GM18520 (cell line): ENCODE data around the gene BCL10.
"Not testable (repeated sequence)": the region's sequence is repeated elsewhere in the genome, so short reads cannot be mapped to it uniquely, and the experiment has no call there.

Source experiments
- ATAC-seq: cut with Tn5 transposase; IDR thresholded peaks from one replicate; pipeline ENCODE4 v1.9.1; 2021; ENCODE audit not compliant: unreplicated experiment

BCL10 gene

GRCh38 chr1:85268801-85269585 lies 7.4 kb downstream of the BCL10 start:
- no peak for ATAC-seq

GRCh38 chr1:85267313-85267712 lies 9.1 kb downstream of the BCL10 start:
- no peak for ATAC-seq

GRCh38 chr1:85264150-85264549 lies 12.3 kb downstream of the BCL10 start:
- no peak for ATAC-seq

- no peak for ATAC-seq
Observed at GRCh38 chr1:85262985-85263384, 13.4 kb downstream of the BCL10 start.

DNA sequence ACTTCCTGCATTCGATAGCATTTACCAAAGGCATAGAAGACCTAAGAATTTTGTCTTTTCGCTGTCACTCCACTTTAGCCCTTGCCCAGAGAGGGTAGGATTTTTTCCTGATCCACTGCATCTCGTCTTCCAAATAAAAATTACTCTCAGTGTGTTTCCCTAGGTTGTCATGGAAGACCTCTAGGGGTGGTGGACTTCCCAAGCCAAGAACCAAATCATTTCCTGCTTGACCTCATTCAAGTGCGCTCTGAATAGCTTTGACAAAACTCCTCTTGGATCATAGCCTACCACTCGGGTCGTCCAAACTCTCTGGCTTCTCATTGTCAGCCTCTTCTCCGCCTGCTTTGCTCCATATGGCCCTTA lies 16.5 kb downstream of the BCL10 start:
- no peak for ATAC-seq

GRCh38 chr1:85259118-85259911 lies 17.1 kb downstream of the BCL10 start, which contains the start of gene C1orf52:
C1orf52 (minus strand) TSS chr1:85259662; CDS start chr1:85259633, 29 bp downstream.
- peak; percentile 94 for ATAC-seq

DNA sequence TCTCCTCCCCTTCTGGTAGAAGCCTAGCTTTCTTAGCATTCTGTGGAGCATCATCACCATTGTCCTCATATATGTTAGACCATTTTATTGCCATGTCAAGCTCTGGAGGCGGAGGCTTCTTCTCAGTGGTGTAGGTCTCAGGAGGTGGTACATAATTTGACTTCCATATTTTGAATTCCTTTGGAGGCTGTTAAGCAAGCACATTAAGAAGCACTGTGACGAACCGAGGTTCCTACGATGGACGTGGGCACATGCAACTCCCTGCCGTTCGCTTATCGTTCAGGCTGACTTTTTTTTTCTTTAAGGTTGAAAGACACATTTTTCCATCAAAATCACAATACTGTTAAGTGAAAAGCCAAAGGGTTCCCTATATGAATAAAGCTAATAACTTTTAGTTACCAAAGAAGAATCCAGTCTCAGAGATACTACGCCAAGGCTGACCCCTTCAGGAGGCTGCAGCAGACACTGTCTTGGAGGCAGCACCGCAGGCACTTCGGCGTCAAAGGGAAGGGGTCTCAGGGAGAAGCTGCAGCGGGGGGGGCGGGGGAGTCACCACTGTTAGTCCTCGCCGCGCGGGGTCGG lies 17.8 kb downstream of the BCL10 start:
- no peak for ATAC-seq

GRCh38 chr1:85249042-85249441 lies 27.4 kb downstream of the BCL10 start:
- not testable (repeated sequence) for ATAC-seq

GRCh38 chr1:85245891-85246290 lies 30.5 kb downstream of the BCL10 start:
- no peak for ATAC-seq

GRCh38 chr1:85245456-85245855 lies 31.0 kb downstream of the BCL10 start:
- no peak for ATAC-seq

- no peak for ATAC-seq
Observed at GRCh38 chr1:85244271-85245061, 32.0 kb downstream of the BCL10 start.

DNA sequence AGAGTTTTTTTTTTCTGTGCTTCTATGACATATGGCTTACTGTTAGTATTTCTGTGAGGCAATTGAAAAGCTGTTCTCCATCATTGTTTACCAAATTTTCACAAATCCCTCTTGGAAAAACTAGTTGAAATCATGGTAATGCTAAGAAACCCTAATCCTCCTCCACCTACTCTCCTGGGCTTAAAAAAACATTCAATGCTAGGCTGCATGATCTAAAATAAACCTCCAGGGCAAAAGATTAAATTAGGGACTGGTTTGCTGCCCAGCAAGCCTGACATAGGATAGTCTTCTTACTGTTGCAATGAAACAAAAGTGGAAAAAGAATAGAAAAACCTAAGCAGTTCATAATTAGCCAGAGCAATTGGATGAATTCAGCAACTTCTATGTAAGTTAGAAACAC lies 33.1 kb downstream of the BCL10 start:
- no peak for ATAC-seq

DNA sequence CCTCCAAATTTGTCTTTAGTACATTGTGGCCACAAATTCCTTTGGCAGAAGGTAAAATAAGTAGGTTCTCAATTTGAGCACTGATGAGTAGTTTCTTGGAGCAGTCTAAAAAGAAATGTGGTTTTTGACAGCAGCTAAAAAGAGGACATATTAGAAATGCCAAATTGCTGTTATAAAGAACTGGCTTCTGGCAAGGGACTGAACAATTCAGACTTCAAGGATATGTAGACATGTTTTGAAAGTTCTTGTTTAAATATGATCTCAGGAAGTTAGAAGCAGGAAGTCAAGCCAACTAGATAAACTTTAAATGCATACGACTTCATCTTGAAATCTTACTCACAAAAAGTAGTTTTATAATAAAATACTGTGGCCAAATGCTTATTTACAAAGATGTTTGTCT lies 35.8 kb downstream of the BCL10 start:
- no peak for ATAC-seq

DNA sequence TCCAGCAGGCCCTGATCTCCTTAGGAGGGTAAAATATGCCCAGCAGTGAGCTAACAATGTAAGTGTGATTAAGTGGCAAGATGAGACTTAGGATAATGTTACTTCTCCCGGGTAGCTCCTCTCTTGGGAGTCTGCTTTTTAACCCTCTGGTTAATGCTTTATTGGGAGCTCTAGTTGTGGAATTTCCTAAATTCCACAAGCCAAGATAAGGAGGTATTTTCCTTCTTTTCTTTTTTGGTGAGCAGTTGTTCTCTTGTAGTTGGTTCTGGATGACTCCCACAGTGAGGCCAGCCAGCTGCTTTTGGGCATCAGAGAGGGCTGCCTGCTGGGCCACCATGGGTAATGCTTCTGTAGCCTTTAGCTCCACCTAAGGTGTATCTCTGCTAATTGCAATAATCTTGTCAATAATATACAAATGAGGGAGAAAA lies 36.2 kb downstream of the BCL10 start:
- no peak for ATAC-seq

DNA sequence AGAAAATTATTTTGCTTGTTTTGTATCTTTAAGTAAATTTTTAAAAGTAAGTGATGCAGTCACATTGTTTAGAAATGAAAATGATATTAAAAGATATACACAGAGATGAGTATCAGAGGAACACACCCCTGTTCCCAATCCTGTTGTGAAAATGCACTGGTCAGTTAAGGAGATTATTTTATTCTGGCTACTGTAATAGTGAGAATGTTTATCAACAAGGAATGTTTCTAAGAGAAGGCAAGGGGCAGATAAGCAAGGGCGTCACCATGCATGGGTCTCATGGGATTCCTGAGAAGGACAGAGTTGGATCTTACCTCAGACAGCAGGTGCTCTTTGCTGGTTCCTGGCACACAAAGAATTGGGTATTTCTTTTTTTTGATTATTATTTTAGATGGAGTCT lies 38.8 kb downstream of the BCL10 start:
- no peak for ATAC-seq

DNA sequence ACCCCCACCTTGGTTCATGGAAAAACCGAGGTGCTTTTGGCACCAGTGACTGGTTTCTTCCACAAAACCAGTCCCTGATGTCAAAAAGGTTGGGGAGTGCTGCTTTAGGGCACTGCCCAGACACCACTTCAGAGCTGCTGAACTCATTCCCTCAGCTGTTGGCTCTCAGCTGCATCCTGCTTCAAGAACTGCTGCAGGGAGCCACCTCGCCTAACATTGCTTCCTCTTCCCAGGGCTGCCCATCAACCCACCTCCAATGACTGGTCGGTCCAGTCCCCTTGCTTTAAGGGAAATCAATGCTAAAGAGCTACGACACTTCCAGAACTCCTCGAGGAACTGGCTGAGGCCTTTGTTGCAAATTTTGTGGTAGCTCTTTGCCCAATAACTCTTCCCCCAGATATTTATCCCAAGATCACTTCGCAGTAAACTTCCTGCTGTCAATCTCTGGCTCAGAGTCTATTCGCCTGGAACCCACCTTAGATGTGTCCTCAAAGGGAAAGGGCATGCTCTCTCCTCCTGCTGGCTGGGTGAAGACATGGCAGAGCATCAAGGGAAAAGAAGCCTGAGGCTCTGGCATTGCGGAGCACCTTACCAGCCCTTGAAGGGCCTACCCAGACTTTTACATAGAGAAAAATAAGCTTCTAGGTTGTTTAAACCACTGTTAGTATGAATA lies 46.0 kb downstream of the BCL10 start:
- no peak for ATAC-seq

DNA sequence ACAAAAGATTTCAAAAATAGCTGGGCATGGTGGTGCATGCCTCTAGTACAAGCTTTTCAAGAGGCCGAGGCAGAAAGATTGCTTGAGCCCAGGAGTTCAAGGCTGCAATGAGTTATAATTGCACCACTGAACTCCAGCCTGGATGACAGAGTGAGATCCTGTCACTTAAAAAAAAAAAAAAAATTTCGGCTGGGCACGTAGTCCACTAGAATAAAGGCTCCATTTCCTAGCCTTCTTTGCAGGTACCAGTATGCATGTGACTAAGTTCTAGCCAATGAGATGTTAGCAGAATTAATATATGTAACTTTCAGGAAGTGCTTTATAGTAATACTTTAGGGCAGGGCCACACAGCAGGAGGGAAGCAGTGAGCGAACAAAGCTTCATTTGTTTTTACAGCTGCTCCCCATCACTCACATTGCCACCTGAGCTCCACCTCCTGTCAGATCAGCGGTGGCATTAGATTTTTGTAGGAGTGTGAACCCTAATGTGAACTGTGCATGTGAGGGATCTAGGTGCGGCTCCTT lies 46.8 kb downstream of the BCL10 start:
- no peak for ATAC-seq

- ATAC-seq, result no peak
Observed at GRCh38 chr1:85228972-85229371, 47.5 kb downstream of the BCL10 start.

- ATAC-seq, result no peak
Observed at GRCh38 chr1:85225624-85226380, 50.6 kb downstream of the BCL10 start.
